Measurements from ENCODE around the gene GTF2B. TPM values are rescaled to one million over a fixed set of nuclear protein-coding genes. Genes with fewer than 3 reads are reported as not detected.

Gene GTF2B
- total and polyA plus RNA-seq, 3 donors from 2014 or later, result 25.1 to 32.5 (median 30.1) TPM

DNA sequence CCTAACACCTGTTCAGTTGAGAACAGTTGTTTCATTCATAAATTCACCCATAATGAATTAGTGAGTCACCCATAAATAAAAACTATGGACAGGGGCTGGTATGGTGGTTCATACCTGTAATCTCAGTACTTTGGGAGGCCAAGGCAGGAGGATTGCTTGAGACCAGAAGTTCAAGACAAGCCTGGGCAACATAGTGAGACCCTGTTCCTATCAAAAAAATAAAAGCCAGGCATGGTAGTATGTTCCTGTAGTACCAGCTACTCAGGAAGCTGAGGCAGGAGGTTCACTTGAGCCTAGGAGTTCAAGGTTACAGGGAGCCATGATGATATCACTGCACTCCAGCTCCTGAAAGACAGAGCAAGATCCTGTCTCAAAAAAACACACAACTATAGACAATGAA is 79.0 kb downstream of the GTF2B start:
- TF ChIP-seq POLR2A (IDR thresholded peaks at IDR 0.05), result no peak
- TF ChIP-seq, protein P1, sequence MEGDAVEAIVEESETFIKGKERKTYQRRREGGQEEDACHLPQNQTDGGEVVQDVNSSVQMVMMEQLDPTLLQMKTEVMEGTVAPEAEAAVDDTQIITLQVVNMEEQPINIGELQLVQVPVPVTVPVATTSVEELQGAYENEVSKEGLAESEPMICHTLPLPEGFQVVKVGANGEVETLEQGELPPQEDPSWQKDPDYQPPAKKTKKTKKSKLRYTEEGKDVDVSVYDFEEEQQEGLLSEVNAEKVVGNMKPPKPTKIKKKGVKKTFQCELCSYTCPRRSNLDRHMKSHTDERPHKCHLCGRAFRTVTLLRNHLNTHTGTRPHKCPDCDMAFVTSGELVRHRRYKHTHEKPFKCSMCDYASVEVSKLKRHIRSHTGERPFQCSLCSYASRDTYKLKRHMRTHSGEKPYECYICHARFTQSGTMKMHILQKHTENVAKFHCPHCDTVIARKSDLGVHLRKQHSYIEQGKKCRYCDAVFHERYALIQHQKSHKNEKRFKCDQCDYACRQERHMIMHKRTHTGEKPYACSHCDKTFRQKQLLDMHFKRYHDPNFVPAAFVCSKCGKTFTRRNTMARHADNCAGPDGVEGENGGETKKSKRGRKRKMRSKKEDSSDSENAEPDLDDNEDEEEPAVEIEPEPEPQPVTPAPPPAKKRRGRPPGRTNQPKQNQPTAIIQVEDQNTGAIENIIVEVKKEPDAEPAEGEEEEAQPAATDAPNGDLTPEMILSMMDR (IDR thresholded peaks at IDR 0.05), result no peak
- no peaks in the 10 kb centered on the region for H3K36me3 ChIP-seq (ENCODE audit: low read depth, missing control alignments)

DNA sequence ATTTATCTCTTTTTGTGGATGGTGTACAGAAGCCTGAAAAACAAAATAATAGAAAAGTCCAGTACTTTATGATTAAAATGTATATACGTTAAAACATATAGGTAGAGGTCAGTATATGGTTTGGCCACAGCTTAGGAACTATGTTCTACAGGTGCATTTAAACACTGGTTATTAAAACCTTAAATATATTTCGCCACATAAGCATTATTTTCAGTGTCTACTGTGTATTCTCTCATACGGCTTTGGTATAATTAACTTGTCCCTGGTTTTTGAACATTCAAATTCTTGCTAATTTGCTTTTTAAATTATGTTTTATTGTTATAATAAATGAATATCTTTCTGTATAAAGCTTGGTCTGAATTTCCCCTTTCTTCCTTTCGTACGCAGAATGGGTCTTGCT is 87.9 kb downstream of the GTF2B start:
- H3K27ac ChIP-seq, result no peak overlapping the region
- TF ChIP-seq, protein P1 (IDR thresholded peaks at IDR 0.05), result no peak
- TF ChIP-seq POLR2A (IDR thresholded peaks at IDR 0.05), result no peak
- H3K27me3 ChIP-seq, result no peaks in the 10 kb centered on the region
- H3K4me3 ChIP-seq, result no peak overlapping the region
- no peaks in the 10 kb centered on the region for H3K36me3 ChIP-seq (ENCODE audit: low read depth, missing control alignments)
- WGBS, 2 donors, result 93 to 96% methylated on average over 5 of the region's 5 CpGs
- no peaks in the 10 kb centered on the region for H3K4me1 ChIP-seq
- DNase-seq, result no peak
- no peaks in the 10 kb centered on the region for H3K9me3 ChIP-seq
- intact Hi-C loops (cut with DNase I; ENCODE audit: low total_unique reads), result no loop called here

More for the DNA sequence above, 79.0 kb downstream of the GTF2B start:
- Histone ChIP-seq H3K4me3 (no peak overlapping the region), H3K4me1 (no peaks in the 10 kb centered on the region), H3K27ac (no peak overlapping the region), H3K9me3 (no peaks in the 10 kb centered on the region), H3K27me3 (no peaks in the 10 kb centered on the region)
- intact Hi-C loops (cut with DNase I; ENCODE audit: low total_unique reads), result no loop called here
- no peak for DNase-seq

DNA sequence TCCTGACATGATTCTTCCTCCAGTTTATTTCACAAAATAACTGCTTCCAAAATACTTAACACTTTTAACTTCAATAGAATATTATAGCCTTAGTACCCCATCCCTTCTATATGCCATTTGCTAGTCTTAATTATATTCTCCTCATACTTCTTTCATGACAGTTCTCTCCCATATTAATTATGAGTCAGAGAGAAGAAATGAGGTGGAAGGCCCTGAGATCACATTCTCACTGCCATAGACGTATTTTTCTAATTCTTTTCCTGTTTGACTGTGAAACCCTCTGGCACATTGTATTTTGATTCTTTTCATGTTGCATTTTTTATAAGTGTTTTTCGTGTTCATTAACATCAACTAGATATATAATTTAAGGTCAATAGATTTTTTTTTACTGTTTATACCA is 88.4 kb downstream of the GTF2B start:
- no peak for DNase-seq
- Histone ChIP-seq H3K27me3 (no peaks in the 10 kb centered on the region), H3K9me3 (no peaks in the 10 kb centered on the region), H3K4me3 (no peak overlapping the region), H3K36me3 (ENCODE audit: low read depth, missing control alignments) (no peaks in the 10 kb centered on the region), H3K27ac (no peak overlapping the region), H3K4me1 (no peaks in the 10 kb centered on the region)
- 85 to 87% methylated on average over 2 of the region's 2 CpGs for WGBS, 2 donors
- intact Hi-C loops (cut with DNase I; ENCODE audit: low total_unique reads), result no loop called here
- TF ChIP-seq, protein P1 (IDR thresholded peaks at IDR 0.05), result no peak
- TF ChIP-seq POLR2A (IDR thresholded peaks at IDR 0.05), result no peak

Small RNA genes within 50 kb of the gene (small RNA-seq; reads per million reads assigned to genes)
- gene RNU6-125P, result 0 reads per million in 2 donors

Other genes with a start within 250 kb of the GTF2B start
- 10 to 100 TPM; 43.9 to 46.5 TPM for gene PKN2, start 207.3 kb downstream of the GTF2B start, total RNA-seq
- gene PKN2, start 207.3 kb downstream of the GTF2B start, polyA plus RNA-seq (ENCODE audit: insufficient read depth, low read depth, low replicate concordance), result 12.0 TPM
- 10 to 100 TPM; 33.6 to 35.2 TPM for gene KYAT3, start 101.1 kb upstream of the GTF2B start, total RNA-seq
- gene KYAT3, start 101.1 kb upstream of the GTF2B start, polyA plus RNA-seq (ENCODE audit: insufficient read depth, low read depth, low replicate concordance), result 10.4 TPM
- 10 to 100 TPM; 27.8 to 38.7 TPM for gene RBMXL1, start 101.1 kb upstream of the GTF2B start, total RNA-seq
- gene RBMXL1, start 101.1 kb upstream of the GTF2B start, polyA plus RNA-seq (ENCODE audit: insufficient read depth, low read depth, low replicate concordance), result 15.6 TPM
- 10 to 100 TPM in 1 of 2 donors, 1 to 10 TPM in 1; 5.3 to 11.2 TPM for gene GBP3, start 131.3 kb upstream of the GTF2B start, total RNA-seq
- 7.1 TPM for gene GBP3, start 131.3 kb upstream of the GTF2B start, polyA plus RNA-seq (ENCODE audit: insufficient read depth, low read depth, low replicate concordance)
- 10 to 100 TPM; 11.3 to 19.1 TPM for gene GBP1, start 173.6 kb upstream of the GTF2B start, total RNA-seq
- gene GBP1, start 173.6 kb upstream of the GTF2B start, polyA plus RNA-seq (ENCODE audit: insufficient read depth, low read depth, low replicate concordance), result 21.5 TPM
- gene GBP2, start 234.5 kb upstream of the GTF2B start, total RNA-seq, result 10 to 100 TPM; 35.2 to 41.3 TPM
- 39.5 TPM for gene GBP2, start 234.5 kb upstream of the GTF2B start, polyA plus RNA-seq (ENCODE audit: insufficient read depth, low read depth, low replicate concordance)